Neutrophil (primary cell): Measurements from ENCODE around the gene VRK1.
A peak's percentile ranks its signal among the peaks of the same experiment; 100 is the strongest.

Experiments
- H3K27ac ChIP-seq: fragments of 200-600 bp; sonication (generic); 2 replicates; pipeline ENCODE4 v1.5.1; 2016; ENCODE audit warnings: mild to moderate bottlenecking, moderate library complexity
- H3K27me3 ChIP-seq: fragments of 200-600 bp; sonication (generic); 2 replicates; pipeline ENCODE4 v1.6.0; 2016; ENCODE audit warnings: mild to moderate bottlenecking
- H3K36me3 ChIP-seq: fragments of 200-600 bp; sonication (generic); 2 replicates; pipeline ENCODE4 v1.5.1; 2017
- H3K4me1 ChIP-seq, 2 experiments: fragments of 200-600 bp in 1 of 2; sonication (generic) in 1 of 2; 1 replicate in 1 of 2; 2 replicates in 1 of 2; pipeline versions ENCODE4 v1.5.1 to v1.6.1; 2013 to 2016; ENCODE audit warnings: low read depth in 1 of 2, low read length in 1 of 2, mild to moderate bottlenecking in 1 of 2, moderate library complexity in 1 of 2; ENCODE audit not compliant: control insufficient read depth in 1 of 2, insufficient read depth in 1 of 2
- H3K4me3 ChIP-seq, 2 experiments: fragments of 200-600 bp in 1 of 2; sonication (generic) in 1 of 2; 1 replicate in 1 of 2; 2 replicates in 1 of 2; pipeline ENCODE4 v1.5.1; 2013 to 2016; ENCODE audit warnings: low read depth in 1 of 2, low read length in 1 of 2, mild to moderate bottlenecking in 1 of 2, moderate library complexity in 1 of 2
- H3K9me3 ChIP-seq: fragments of 200-600 bp; sonication (generic); 2 replicates; pipeline ENCODE4 v1.5.1; 2016
- CTCF ChIP-seq: fragments of 200-600 bp; sonication (generic); IDR thresholded peaks from 2 replicates; pipeline ENCODE4 v1.5.1; 2016; ENCODE audit warnings: antibody characterized with exemption

Gene VRK1

DNA sequence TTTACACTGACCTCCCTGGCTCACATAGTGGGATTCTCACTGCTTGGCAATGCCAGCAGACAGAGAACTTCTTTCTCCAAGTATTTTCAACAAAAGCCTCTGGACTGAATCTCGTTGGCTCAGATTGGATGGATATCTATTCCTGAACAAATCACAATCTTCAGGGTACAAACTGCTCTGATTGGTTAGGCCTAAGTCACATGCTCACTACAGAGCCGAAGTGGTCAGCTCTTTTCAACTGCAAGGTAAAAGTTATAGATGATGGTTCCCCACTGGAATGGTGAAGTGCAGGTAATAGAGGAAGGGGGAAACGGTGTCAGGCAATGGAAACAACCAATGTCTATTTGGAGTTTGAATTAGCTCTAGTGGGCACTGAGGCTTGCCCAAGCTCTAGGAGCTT, 16.7 kb upstream of the VRK1 start:
- H3K4me3 ChIP-seq, result no peak overlapping the region
- no peaks in the 10 kb centered on the region for H3K9me3 ChIP-seq
- H3K27me3 ChIP-seq, result no peaks in the 10 kb centered on the region
- peaks cover 35 to 38% of the 10 kb centered on the region in 2 experiments for H3K4me1 ChIP-seq
- no peak overlapping the region for H3K27ac ChIP-seq
- no peaks in the 10 kb centered on the region for H3K36me3 ChIP-seq
- no peak for TF ChIP-seq CTCF

- no peaks in the 10 kb centered on the region for H3K9me3 ChIP-seq
- H3K36me3 ChIP-seq, result no peaks in the 10 kb centered on the region
Measured at GRCh38 chr14:96781371-96781770, 15.8 kb upstream of the VRK1 start.

DNA sequence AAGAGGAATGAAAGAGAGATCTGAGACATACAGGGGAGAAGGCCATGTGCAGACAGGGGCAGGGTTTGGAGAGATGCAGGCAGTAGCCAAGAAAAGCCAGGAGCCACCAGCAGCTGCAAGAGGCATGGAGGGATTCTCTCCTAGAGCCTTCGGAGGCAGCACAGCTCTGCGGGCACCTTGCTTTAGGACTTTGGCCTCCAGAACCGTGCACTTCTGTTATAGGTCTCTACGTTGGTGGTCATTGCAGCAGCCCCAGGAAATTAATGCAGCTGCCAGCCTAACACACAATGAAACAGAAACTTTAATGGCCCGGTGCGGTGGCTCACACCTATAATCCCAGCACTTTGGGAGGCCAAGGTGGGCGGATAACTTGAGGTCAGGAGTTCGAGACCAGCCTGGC, 14.7 kb upstream of the VRK1 start:
- Histone ChIP-seq H3K4me3 (no peak overlapping the region), H3K27me3 (no peaks in the 10 kb centered on the region), H3K4me1 (peaks cover 49 to 52% of the 10 kb centered on the region in 2 experiments), H3K27ac (peak overlapping the region; percentile 81), H3K9me3 (no peaks in the 10 kb centered on the region), H3K36me3 (no peaks in the 10 kb centered on the region)
- no peak for TF ChIP-seq CTCF

More at GRCh38 chr14:96781371-96781770, 15.8 kb upstream of the VRK1 start:
- no peaks in the 10 kb centered on the region for H3K27me3 ChIP-seq
- no peak for TF ChIP-seq CTCF
- H3K27ac ChIP-seq, result no peak overlapping the region
- no peak overlapping the region for H3K4me3 ChIP-seq
- H3K4me1 ChIP-seq, result peaks cover 43 to 46% of the 10 kb centered on the region in 2 experiments

GRCh38 chr14:96783043-96783914, 13.9 kb upstream of the VRK1 start:
- Histone ChIP-seq H3K27me3 (no peaks in the 10 kb centered on the region), H3K27ac (peak overlapping the region; percentile 81), H3K9me3 (no peaks in the 10 kb centered on the region), H3K4me1 (peaks cover 49 to 54% of the 10 kb centered on the region in 2 experiments), H3K4me3 (peak overlapping the region; percentile 21 to 27), H3K36me3 (no peaks in the 10 kb centered on the region)
- TF ChIP-seq CTCF, result no peak

DNA sequence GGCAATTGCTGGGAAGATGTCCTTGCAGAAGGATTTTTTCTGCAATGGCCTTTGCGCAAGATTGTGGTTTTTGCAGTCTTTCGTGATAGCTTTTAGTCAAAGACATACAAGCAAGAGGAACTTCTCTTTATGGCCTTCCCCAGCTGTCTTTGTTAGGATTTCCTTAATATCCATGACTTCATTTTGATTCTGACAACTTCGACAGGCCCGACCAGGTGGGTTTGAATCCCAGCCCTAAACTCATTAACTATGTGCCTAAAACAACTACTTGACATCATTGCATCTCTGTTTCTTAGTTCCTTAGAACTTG, 13.3 kb upstream of the VRK1 start:
- peak overlapping the region; percentile 81 for H3K27ac ChIP-seq
- no peak for TF ChIP-seq CTCF
- H3K9me3 ChIP-seq, result no peaks in the 10 kb centered on the region
- H3K4me1 ChIP-seq, result peaks cover 55 to 60% of the 10 kb centered on the region in 2 experiments
- H3K27me3 ChIP-seq, result no peaks in the 10 kb centered on the region
- H3K4me3 ChIP-seq, result peak overlapping the region; percentile 21 to 27
- no peaks in the 10 kb centered on the region for H3K36me3 ChIP-seq
